ENCODE results near the gene CWC27. TPM values are rescaled to one million over a fixed set of nuclear protein-coding genes. Genes with fewer than 3 reads are reported as not detected.
"Not testable (repeated sequence)": the region's sequence is repeated elsewhere in the genome, so short reads cannot be mapped to it uniquely, and the experiment has no call there.

The CWC27 gene
- total and polyA plus RNA-seq, 10 donors: 11.1 to 22.1 (median 15.9) TPM

GRCh38 chr5:64925123-64925522, 156.4 kb downstream of the CWC27 start:
- no peak overlapping the region for H3K4me3 ChIP-seq
- H3K27me3 ChIP-seq (replicated peaks in 1 of 7): no peaks in the 10 kb centered on the region
- H3K4me1 ChIP-seq: no peaks in the 10 kb centered on the region
- H3K36me3 ChIP-seq: peaks cover 0 to 30% (median under 1%) of the 10 kb centered on the region in 6 donors
- no peak overlapping the region for H3K27ac ChIP-seq
- H3K9me3 ChIP-seq: peaks cover 4 to 29% (median 22%) of the 10 kb centered on the region in 8 donors
- TF ChIP-seq POLR2AphosphoS5 (IDR thresholded peaks at IDR 0.05) (no peak), CTCF (IDR thresholded peaks at IDR 0.05 in 8 of 11, conservative IDR thresholded peaks at IDR 0.05 in 3 of 11) (no peak), POLR2A (IDR thresholded peaks at IDR 0.05) (no peak)
- intact Hi-C loops (cut with DNase I; ENCODE audit: low total_unique reads): no loop called here
- WGBS, 5 donors: 93 to 100% (median 98%) methylated on average over 1 of the region's 1 CpG
- DNase-seq: no peak

GRCh38 chr5:64929833-64930232, 161.1 kb downstream of the CWC27 start:
- TF ChIP-seq CTCF (IDR thresholded peaks at IDR 0.05 in 8 of 11, conservative IDR thresholded peaks at IDR 0.05 in 3 of 11) (no peak), POLR2A (IDR thresholded peaks at IDR 0.05) (no peak), POLR2AphosphoS5 (IDR thresholded peaks at IDR 0.05) (no peak)
- H3K27me3 ChIP-seq (replicated peaks in 1 of 7): no peaks in the 10 kb centered on the region
- 95 to 100% (median 98%) methylated on average over 1 of the region's 1 CpG for WGBS, 5 donors

GRCh38 chr5:64930672-64931318, 162.1 kb downstream of the CWC27 start:
- TF ChIP-seq POLR2AphosphoS5 (IDR thresholded peaks at IDR 0.05) (no peak), POLR2A (IDR thresholded peaks at IDR 0.05) (no peak), CTCF (IDR thresholded peaks at IDR 0.05 in 8 of 11, conservative IDR thresholded peaks at IDR 0.05 in 3 of 11) (no peak)
- no peak overlapping the region for H3K27ac ChIP-seq
- DNase-seq: no peak
- H3K36me3 ChIP-seq: peaks cover 0 to 19% (median under 1%) of the 10 kb centered on the region in 6 donors
- intact Hi-C loops (cut with DNase I; ENCODE audit: low total_unique reads): no loop called here
- no peak overlapping the region for H3K4me3 ChIP-seq
- 97 to 98% (median 98%) methylated on average over 2 of the region's 2 CpGs for WGBS, 5 donors
- H3K9me3 ChIP-seq: peaks cover 0 to 23% (median 8%) of the 10 kb centered on the region in 8 donors
- H3K4me1 ChIP-seq: no peaks in the 10 kb centered on the region
- H3K27me3 ChIP-seq (replicated peaks in 1 of 7): no peaks in the 10 kb centered on the region

More at GRCh38 chr5:64929833-64930232, 161.1 kb downstream of the CWC27 start:
- H3K36me3 ChIP-seq: peaks cover 0 to 19% (median under 1%) of the 10 kb centered on the region in 6 donors
- peaks cover 0 to 13% (median 4%) of the 10 kb centered on the region in 8 donors for H3K9me3 ChIP-seq
- intact Hi-C loops (cut with DNase I; ENCODE audit: low total_unique reads): no loop called here
- DNase-seq: no peak
- no peak overlapping the region for H3K27ac ChIP-seq
- H3K4me1 ChIP-seq: no peaks in the 10 kb centered on the region
- H3K4me3 ChIP-seq: no peak overlapping the region

GRCh38 chr5:64939422-64939771, 170.7 kb downstream of the CWC27 start:
- H3K27ac ChIP-seq: not testable (repeated sequence)
- WGBS, 5 donors: 87 to 96% (median 91%) methylated on average over 4 of the region's 4 CpGs
- peaks cover 0 to 11% (median 0%) of the 10 kb centered on the region in 6 donors for H3K36me3 ChIP-seq

More at GRCh38 chr5:64939422-64939771, 170.7 kb downstream of the CWC27 start:
- H3K9me3 ChIP-seq: peaks cover 0 to 36% (median 20%) of the 10 kb centered on the region in 8 donors
- peak; percentile 43 for DNase-seq
- intact Hi-C loops (cut with DNase I; ENCODE audit: low total_unique reads); H3K4me3 ChIP-seq; H3K27me3 ChIP-seq (replicated peaks in 1 of 7); H3K4me1 ChIP-seq: not testable (repeated sequence)

Data from spleen (tissue), 11 donors.